Uterus (tissue), 4 donors: ENCODE measurements around the gene HGD. TPM values are rescaled to one million over a fixed set of nuclear protein-coding genes. Genes with fewer than 3 reads are reported as not detected.

Experiments
- DNase-seq, 2 donors: peaks; one replicate each; pipeline ENCODE4 v3.0.0-alpha.2; 2019 to 2020
- H3K27ac ChIP-seq, 2 donors: fragments of 200-600 bp; sonication (generic); 1 replicate in 1 of 2; 2 replicates in 1 of 2; pipeline ENCODE4 v1.5.1; 2016 to 2018
- H3K27me3 ChIP-seq, 2 donors: fragments of 200-600 bp; sonication (generic); one replicate each; pipeline ENCODE4 v1.5.1; 2018 to 2019; ENCODE audit warnings: control low read depth in 1 of 2
- H3K36me3 ChIP-seq, 2 donors: fragments of 200-600 bp; sonication (generic); one replicate each; pipeline ENCODE4 v1.5.1; 2019; ENCODE audit warnings: control low read depth in 1 of 2
- H3K4me1 ChIP-seq, 2 donors: fragments of 200-600 bp; sonication (generic); one replicate each; pipeline ENCODE4 v1.5.1; 2018 to 2019; ENCODE audit warnings: control low read depth in 1 of 2
- H3K4me3 ChIP-seq, 2 donors: fragments of 200-600 bp; sonication (generic); 1 replicate in 1 of 2; 2 replicates in 1 of 2; pipeline ENCODE4 v1.5.1; 2018 to 2019; ENCODE audit warnings: mild to moderate bottlenecking in 1 of 2
- H3K9me3 ChIP-seq, 2 donors: fragments of 200-600 bp; sonication (generic); one replicate each; pipeline ENCODE4 v1.5.1; 2019; ENCODE audit warnings: control low read depth in 1 of 2
- CTCF ChIP-seq, 4 experiments: fragments of 200-600 bp in 2 of 4; fragments of 450-650 bp in 2 of 4; sonication (generic) in 2 of 4; IDR thresholded peaks; one replicate each; pipeline ENCODE4 v1.5.1; 2016 to 2019; ENCODE audit warnings: antibody characterized with exemption in 4 of 4, mild to moderate bottlenecking in 2 of 4, moderate library complexity in 1 of 4
- POLR2A ChIP-seq, 2 donors: fragments of 450-650 bp; IDR thresholded peaks; one replicate each; pipeline ENCODE4 v1.6.1; 2016; ENCODE audit warnings: antibody characterized with exemption in 2 of 2, mild to moderate bottlenecking in 1 of 2, moderate library complexity in 1 of 2
- intact Hi-C: fragments of 100-400 bp; cut with DNase I; formaldehyde crosslinking; loops from one replicate; pipeline ENCODE4 v1.15.1; 2023; ENCODE audit warnings: low total_unique reads
- total RNA-seq, 4 donors: library from RNA; depleted of rRNA in 3 of 4; stranded (reverse); fragments of >200 nt in 3 of 4; gene quantifications; one replicate each; pipeline versions ENCODE4 v1.1.0 to v1.2.4, GENCODE V29; 2014 to 2023
- donor health status: DM: yes; HTN: yes; CAD: no.

The HGD gene
- total RNA-seq, 4 donors from 2014 or later, result 0.98 to 7.4 (median 6.4) TPM; not detected in 1

GRCh38 chr3:120608506-120608905, 73.5 kb downstream of the HGD start:
- Histone ChIP-seq H3K4me1 (no peaks in the 10 kb centered on the region), H3K27me3 (no peaks in the 10 kb centered on the region), H3K36me3 (no peaks in the 10 kb centered on the region), H3K27ac (no peak overlapping the region), H3K4me3 (no peak overlapping the region), H3K9me3 (no peaks in the 10 kb centered on the region)
- TF ChIP-seq POLR2A (IDR thresholded peaks at IDR 0.05), result no peak
- no peak for TF ChIP-seq CTCF (IDR thresholded peaks at IDR 0.05)
- DNase-seq, result no peak
- intact Hi-C loops, result no loop called here

- no peaks in the 10 kb centered on the region for H3K36me3 ChIP-seq
- H3K9me3 ChIP-seq, result no peaks in the 10 kb centered on the region
- H3K27ac ChIP-seq, result no peak overlapping the region
- intact Hi-C loops, result no loop called here
- H3K27me3 ChIP-seq, result no peaks in the 10 kb centered on the region
- peaks cover 0 to 5% of the 10 kb centered on the region in 2 donors for H3K4me1 ChIP-seq
- TF ChIP-seq CTCF (IDR thresholded peaks at IDR 0.05) (no peak), POLR2A (IDR thresholded peaks at IDR 0.05) (no peak)
- no peak overlapping the region for H3K4me3 ChIP-seq
- DNase-seq, result no peak
Measured at GRCh38 chr3:120604784-120605183, 77.3 kb downstream of the HGD start.

- intact Hi-C loops, result no loop called here
- TF ChIP-seq POLR2A (IDR thresholded peaks at IDR 0.05) (no peak), CTCF (IDR thresholded peaks at IDR 0.05) (no peak)
- Histone ChIP-seq H3K9me3 (no peaks in the 10 kb centered on the region), H3K36me3 (no peaks in the 10 kb centered on the region), H3K4me1 (peaks cover 0 to 5% of the 10 kb centered on the region in 2 donors), H3K27me3 (no peaks in the 10 kb centered on the region), H3K4me3 (no peak overlapping the region), H3K27ac (no peak overlapping the region)
- DNase-seq, result no peak
Measured at GRCh38 chr3:120604382-120604781, 77.7 kb downstream of the HGD start.

GRCh38 chr3:120602682-120603081, 79.4 kb downstream of the HGD start:
- H3K4me3 ChIP-seq, result no peak overlapping the region
- H3K36me3 ChIP-seq, result no peaks in the 10 kb centered on the region
- DNase-seq, result no peak
- intact Hi-C loops, result no loop called here
- peaks cover 0 to 5% of the 10 kb centered on the region in 2 donors for H3K4me1 ChIP-seq
- H3K9me3 ChIP-seq, result no peaks in the 10 kb centered on the region
- H3K27me3 ChIP-seq, result no peaks in the 10 kb centered on the region
- TF ChIP-seq CTCF (IDR thresholded peaks at IDR 0.05), result no peak
- no peak for TF ChIP-seq POLR2A (IDR thresholded peaks at IDR 0.05)
- H3K27ac ChIP-seq, result no peak overlapping the region

- no peak overlapping the region for H3K4me3 ChIP-seq
- TF ChIP-seq CTCF (IDR thresholded peaks at IDR 0.05), result no peak
- no peaks in the 10 kb centered on the region for H3K27me3 ChIP-seq
- DNase-seq, result no peak
- peak overlapping the region in 1 of 2 donors; percentile 6 for H3K27ac ChIP-seq
- peaks cover 0 to 5% of the 10 kb centered on the region in 2 donors for H3K4me1 ChIP-seq
- no peaks in the 10 kb centered on the region for H3K36me3 ChIP-seq
- intact Hi-C loops, result no loop called here
- H3K9me3 ChIP-seq, result no peaks in the 10 kb centered on the region
Measured at GRCh38 chr3:120601554-120601953, 80.5 kb downstream of the HGD start.
